Aorta (tissue), 5 donors: Measurements from ENCODE around the gene CYP2F1. TPM values are rescaled to one million over a fixed set of nuclear protein-coding genes. Genes with fewer than 3 reads are reported as not detected.
"Not testable (repeated sequence)": the region's sequence is repeated elsewhere in the genome, so short reads cannot be mapped to it uniquely, and the experiment has no call there.

ENCODE experiments used
- ATAC-seq: fragments of 200-7000 bp; cut with Tn5 transposase; one replicate; pipeline ENCODE4 v1.9.1; 2022; ENCODE audit warnings: moderate library complexity; ENCODE audit not compliant: low FRiP score
- DNase-seq, 2 donors: peaks; one replicate each; pipeline ENCODE4 v3.0.0-alpha.2; 2020
- H3K27ac ChIP-seq, 2 donors: one replicate each; pipeline ENCODE4 v1.5.1; 2013; ENCODE audit warnings: low read length in 2 of 2, mild to moderate bottlenecking in 2 of 2, moderate library complexity in 2 of 2, control low read depth in 1 of 2, inconsistent platforms in 1 of 2, low read depth in 1 of 2
- H3K27me3 ChIP-seq, 2 donors: one replicate each; pipeline ENCODE4 v1.6.1; 2013; ENCODE audit warnings: control low read depth in 1 of 2, low read length in 1 of 2, mild to moderate bottlenecking in 1 of 2, moderate library complexity in 1 of 2; ENCODE audit not compliant: insufficient read depth in 2 of 2, control insufficient read depth in 1 of 2
- H3K36me3 ChIP-seq, 2 donors: one replicate each; pipeline ENCODE4 v1.6.1; 2013; ENCODE audit warnings: control low read depth in 1 of 2, low read length in 1 of 2, mild to moderate bottlenecking in 1 of 2; ENCODE audit not compliant: insufficient read depth in 2 of 2, control insufficient read depth in 1 of 2
- H3K4me1 ChIP-seq, 2 donors: one replicate each; pipeline ENCODE4 v1.6.1; 2013; ENCODE audit warnings: low read length in 2 of 2, control low read depth in 1 of 2, mild to moderate bottlenecking in 1 of 2, moderate library complexity in 1 of 2; ENCODE audit not compliant: insufficient read depth in 2 of 2, control insufficient read depth in 1 of 2
- H3K4me3 ChIP-seq, 2 donors: one replicate each; pipeline ENCODE4 v1.5.1; 2013; ENCODE audit warnings: low read length in 2 of 2, control low read depth in 1 of 2, mild to moderate bottlenecking in 1 of 2
- H3K9me3 ChIP-seq: one replicate; pipeline ENCODE4 v1.6.1; 2013; ENCODE audit warnings: mild to moderate bottlenecking, low read length; ENCODE audit not compliant: control insufficient read depth
- WGBS, 2 donors: extraction: QIAGEN DNeasy Blood & Tissue Kit; methylation state at CpG; one replicate each; pipeline ENCODE4 v1.1.7; 2013; 5-methylcytosine and 5-hydroxymethylcytosine counted together
- intact Hi-C, 2 donors: fragments of 100-400 bp; cut with DNase I; formaldehyde crosslinking; loops; one replicate each; pipeline versions ENCODE4 v1.14.2 to v1.15.0; 2022
- polyA plus RNA-seq, 2 donors: library from polyadenylated mRNA; stranded (reverse); fragments of 200-250 nt; gene quantifications; one replicate each; pipeline ENCODE4 v1.2.3, GENCODE V29; 2013
- total RNA-seq, 2 donors: library from RNA; stranded (reverse); fragmentation: NEBNext Ultra II Directional; extraction: Animal tissue kit (Norgen Biotek cat#: 25700); gene quantifications; one replicate each; pipeline ENCODE4 v1.2.1, GENCODE V29; 2021
- donor health status: healthy with polysubstance abuse.
- donor health status: Bipolar disorder and iron deficiency.
- donor health status: DM: no; HTN: no; CAD: no.
- donor health status: DM: no; HTN: no; CAD: no.
- donor health status: DM: yes; HTN: yes; CAD: no.

CYP2F1 gene
- total and polyA plus RNA-seq, 4 donors: not detected

DNA sequence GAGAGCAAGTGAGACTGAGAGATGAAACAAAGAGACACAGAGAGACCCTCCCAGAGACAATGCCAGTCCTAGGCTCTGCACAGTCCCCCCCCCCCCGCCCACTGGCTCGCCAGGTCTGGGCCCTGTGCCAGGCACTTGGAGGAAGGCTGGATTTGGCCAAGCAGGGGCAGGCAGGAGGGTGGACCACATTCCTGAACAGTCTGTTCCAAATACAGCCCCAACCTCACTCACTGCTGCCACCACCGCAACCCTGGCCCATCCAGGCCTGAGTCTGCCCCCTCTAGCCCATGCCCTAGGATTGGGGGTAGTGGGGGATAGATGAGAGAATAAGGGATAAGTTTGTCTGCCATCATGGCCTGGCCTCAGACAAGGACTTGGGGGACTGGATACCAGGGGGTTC is 19.0 kb downstream of the CYP2F1 start:
- Histone ChIP-seq H3K9me3 (no peaks in the 10 kb centered on the region), H3K27me3 (no peaks in the 10 kb centered on the region), H3K36me3 (no peaks in the 10 kb centered on the region), H3K4me3 (no peak overlapping the region), H3K4me1 (no peaks in the 10 kb centered on the region), H3K27ac (no peak overlapping the region)
- 7 to 14% methylated on average over 1 to 3 of the region's 3 CpGs for WGBS, 2 donors
- intact Hi-C loops: no loop called here
- no peak for ATAC-seq
- DNase-seq: peak in 1 of 2 donors; percentile 46

GRCh38 chr19:41134616-41135015 is 20.4 kb downstream of the CYP2F1 start:
- intact Hi-C loops: no loop called here
- 85 to 90% methylated on average over 18 to 20 of the region's 20 CpGs for WGBS, 2 donors
- H3K4me3 ChIP-seq: no peak overlapping the region
- DNase-seq: peak in 1 of 2 donors; percentile 55
- no peaks in the 10 kb centered on the region for H3K27me3 ChIP-seq
- no peak overlapping the region for H3K27ac ChIP-seq
- H3K9me3 ChIP-seq: no peaks in the 10 kb centered on the region
- no peaks in the 10 kb centered on the region for H3K4me1 ChIP-seq
- no peak for ATAC-seq
- H3K36me3 ChIP-seq: no peaks in the 10 kb centered on the region

DNA sequence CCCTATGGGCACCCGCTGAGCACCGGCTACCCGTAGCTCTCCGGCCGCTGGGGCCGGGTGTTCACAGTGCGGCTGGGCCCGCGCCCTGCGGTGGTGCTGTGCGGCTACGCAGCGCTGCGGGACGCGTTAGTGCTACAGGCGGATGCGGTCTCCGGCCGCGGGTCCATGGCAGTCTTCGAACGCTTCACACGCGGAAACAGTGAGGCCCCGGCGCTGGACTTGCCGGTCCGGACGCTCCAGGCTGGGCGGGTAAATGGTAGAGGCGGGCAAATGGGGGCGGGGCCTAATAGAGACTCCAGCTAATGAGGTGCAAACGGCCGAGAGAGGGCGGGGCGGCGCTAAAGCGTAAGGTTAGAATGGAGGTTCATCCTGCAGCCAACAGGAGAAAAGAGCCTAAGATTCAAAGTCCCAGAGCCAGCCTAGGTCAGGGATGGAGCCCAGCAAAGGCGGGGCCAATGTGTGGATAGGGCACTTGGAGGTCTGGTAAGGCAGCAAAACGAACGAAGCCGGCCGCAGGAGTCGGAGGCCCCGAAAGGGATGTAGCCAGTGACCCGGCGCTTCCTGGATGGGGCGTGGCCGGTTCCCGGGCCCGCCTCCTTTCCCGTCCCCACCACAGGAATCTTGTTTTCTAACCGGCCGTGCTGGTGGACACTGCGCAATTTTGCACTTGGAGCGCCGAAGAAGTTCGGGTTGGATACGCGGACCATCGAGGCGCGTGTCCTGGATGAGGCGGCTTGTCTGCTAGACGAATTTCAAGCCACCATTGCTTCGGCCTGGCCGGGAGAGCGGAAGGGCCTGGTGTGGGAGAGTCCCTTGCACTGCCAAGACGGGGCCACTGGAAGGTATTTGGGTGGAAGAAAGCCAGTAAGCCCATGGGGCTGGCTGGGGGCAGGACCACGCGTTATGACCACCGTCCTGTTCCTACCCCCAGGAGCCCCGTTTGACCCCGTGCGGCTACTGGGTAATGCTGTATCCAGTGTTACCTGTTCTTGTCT is 21.5 kb downstream of the CYP2F1 start:
- intact Hi-C loops, H3K36me3 ChIP-seq, H3K4me3 ChIP-seq, H3K27ac ChIP-seq, H3K9me3 ChIP-seq, H3K27me3 ChIP-seq, H3K4me1 ChIP-seq: not testable (repeated sequence)
- ATAC-seq (peak; percentile 96), DNase-seq (peak; percentile 80 to 83)
- whole genome bisulfite sequencing, 2 donors: 11 to 12% methylated on average over 64 of the region's 76 CpGs

DNA sequence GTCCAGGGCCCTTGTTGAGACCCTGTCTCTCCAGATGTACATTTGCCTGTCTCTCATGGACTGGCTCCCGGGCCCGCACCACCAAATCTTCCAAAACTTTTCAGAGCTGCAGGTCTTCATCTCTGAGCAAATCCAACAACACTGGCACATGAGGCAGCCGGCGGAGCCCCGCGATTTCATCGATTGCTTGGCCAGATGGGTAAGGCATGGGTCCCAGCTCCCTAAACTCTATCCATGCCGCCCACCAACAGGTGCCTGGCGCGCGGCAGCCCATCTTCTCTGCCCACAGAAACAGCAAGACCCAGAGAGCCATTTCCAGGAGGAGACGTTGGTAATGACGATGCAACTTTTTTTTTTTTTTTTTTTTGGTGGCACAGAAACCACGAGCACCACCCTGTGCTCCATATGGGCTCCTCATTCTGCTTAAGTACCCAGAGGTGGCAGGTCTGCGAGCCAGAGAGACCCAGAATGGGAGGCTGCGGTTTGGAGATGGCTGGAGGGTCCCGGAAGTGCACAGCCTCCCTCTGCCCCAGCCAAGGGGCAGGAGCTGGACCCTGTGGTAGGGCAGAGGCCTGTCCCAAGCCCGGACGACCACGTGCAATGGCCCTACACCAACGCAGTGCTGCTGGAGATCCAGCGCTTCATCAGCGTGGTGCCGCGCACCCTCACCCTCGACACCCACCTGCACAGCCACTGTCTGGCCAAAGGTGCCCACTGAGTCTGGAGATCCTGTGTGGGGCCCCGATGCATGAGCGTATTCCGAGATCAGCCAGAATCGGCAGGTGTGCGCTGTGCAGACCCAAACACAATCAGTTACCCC is 22.6 kb downstream of the CYP2F1 start:
- no peaks in the 10 kb centered on the region for H3K36me3 ChIP-seq
- no peak overlapping the region for H3K27ac ChIP-seq
- WGBS, 2 donors: 95 to 97% methylated on average over 31 of the region's 31 CpGs

DNA sequence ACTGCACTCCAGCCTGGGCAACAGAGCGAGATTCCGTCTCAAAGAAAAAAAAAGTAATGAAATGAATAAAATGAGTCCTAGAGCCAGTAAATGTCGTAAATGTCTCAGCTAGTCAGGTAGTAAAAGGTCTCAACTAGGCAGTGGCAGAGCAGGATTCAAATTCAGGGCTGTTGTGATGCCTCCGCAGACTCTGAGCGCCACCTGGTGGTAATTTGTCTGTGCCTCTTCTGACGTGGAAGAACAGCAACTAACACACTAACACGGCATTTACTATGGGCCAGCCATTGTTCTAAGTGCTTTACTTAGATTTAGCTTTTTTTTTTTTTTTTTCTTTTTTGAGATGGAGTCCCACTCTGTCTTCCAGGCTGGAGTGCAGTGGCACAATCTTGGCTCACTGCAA is 30.2 kb downstream of the CYP2F1 start:
- Histone ChIP-seq H3K4me1 (no peaks in the 10 kb centered on the region), H3K27me3 (no peaks in the 10 kb centered on the region), H3K9me3 (no peaks in the 10 kb centered on the region), H3K4me3 (no peak overlapping the region), H3K36me3 (no peaks in the 10 kb centered on the region), H3K27ac (no peak overlapping the region)
- DNase-seq (peak; percentile 87 to 88), ATAC-seq (peak; percentile 68)
- intact Hi-C loops: loop anchor here (5.0 to 10.0 kb wide), 3 partner anchors 170 to 480 kb away; no protein-coding TSS in a partner anchor
- 22 to 28% methylated on average over 7 of the region's 7 CpGs for WGBS, 2 donors

More for the DNA sequence above, 22.6 kb downstream of the CYP2F1 start:
- Histone ChIP-seq H3K27me3 (no peaks in the 10 kb centered on the region), H3K4me3 (no peak overlapping the region), H3K9me3 (no peaks in the 10 kb centered on the region), H3K4me1 (no peaks in the 10 kb centered on the region)
- intact Hi-C loops: no loop called here
- DNase-seq (no peak), ATAC-seq (no peak)

DNA sequence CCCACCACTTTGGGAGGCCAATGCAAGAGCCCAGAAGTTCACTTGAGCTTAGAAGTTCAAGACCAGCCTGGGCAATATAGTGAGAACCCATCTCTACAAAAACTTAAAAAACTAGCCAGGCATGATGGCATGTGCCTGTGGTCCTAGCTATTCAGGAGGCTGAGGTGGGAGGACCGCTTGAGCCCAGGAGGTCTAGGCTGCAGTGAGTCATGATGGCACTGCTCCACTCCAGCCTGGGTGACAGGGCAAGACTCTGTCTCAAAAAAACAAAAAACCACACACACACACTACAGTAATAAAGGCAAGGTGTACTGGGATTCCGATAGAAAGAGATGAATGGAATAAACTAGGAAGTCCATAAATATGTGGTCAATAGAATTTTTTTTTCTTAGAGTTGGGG is 35.6 kb downstream of the CYP2F1 start:
- Histone ChIP-seq H3K27me3 (no peaks in the 10 kb centered on the region), H3K4me1 (no peaks in the 10 kb centered on the region), H3K36me3 (no peaks in the 10 kb centered on the region), H3K9me3 (no peaks in the 10 kb centered on the region), H3K4me3 (no peak overlapping the region), H3K27ac (no peak overlapping the region)
- DNase-seq (no peak), ATAC-seq (no peak)
- intact Hi-C loops: loop anchor here (10.0 kb wide), 2 partner anchors 175 to 485 kb away; no protein-coding TSS in a partner anchor
- WGBS, 2 donors: 88 to 93% methylated on average over 2 of the region's 2 CpGs

DNA sequence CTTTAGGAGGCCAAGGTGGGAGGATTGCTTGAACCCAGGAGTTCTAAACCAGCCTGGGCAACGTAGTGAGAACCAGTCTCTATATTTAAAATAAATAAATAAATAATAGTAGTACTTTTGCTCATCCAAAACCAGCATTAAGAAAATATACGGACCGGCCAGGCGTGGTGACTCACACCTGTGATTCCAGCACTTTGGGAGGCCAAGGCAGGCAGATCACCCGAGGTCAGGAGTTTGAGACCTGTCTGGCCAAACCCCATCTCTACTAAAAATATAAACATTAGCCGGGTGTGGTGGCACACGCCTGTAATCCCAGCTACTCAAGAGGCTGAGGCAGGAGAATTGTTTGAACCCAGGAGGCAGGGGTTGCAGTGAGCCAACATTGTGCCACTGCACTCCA is 36.8 kb downstream of the CYP2F1 start:
- ATAC-seq, H3K27me3 ChIP-seq, H3K27ac ChIP-seq, H3K36me3 ChIP-seq, H3K9me3 ChIP-seq, DNase-seq, H3K4me3 ChIP-seq, H3K4me1 ChIP-seq, intact Hi-C loops: not testable (repeated sequence)
- 83 to 85% methylated on average over 7 of the region's 7 CpGs for WGBS, 2 donors

DNA sequence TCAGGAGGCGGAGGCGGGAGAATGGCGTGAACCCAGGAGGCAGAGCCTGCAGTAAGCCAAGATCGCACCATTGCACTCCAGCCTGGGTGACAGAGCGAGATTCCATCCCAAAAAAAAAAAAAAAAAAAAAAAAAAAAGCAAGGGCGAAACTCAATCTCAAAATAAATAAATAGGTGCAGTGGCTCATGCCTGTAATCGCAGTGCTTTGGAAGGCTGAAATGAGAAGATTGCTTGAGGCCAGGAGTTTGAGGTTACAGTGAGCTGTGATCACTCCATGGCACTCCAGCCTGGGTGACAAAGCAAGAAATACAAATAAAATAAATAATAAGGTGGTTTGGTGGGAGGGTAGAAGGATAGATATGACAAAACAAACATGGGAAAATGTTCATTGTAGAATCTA is 39.8 kb downstream of the CYP2F1 start:
- Histone ChIP-seq H3K4me3 (no peak overlapping the region), H3K27me3 (no peaks in the 10 kb centered on the region), H3K36me3 (no peaks in the 10 kb centered on the region), H3K9me3 (peaks cover 2% of the 10 kb centered on the region), H3K27ac (no peak overlapping the region), H3K4me1 (no peaks in the 10 kb centered on the region)
- ATAC-seq (no peak), DNase-seq (no peak)
- 90 to 94% methylated on average over 5 to 7 of the region's 7 CpGs for WGBS, 2 donors
- intact Hi-C loops: no loop called here
